Activated CD4-positive, alpha-beta T cell treated with anti-CD3 and anti-CD28 coated beads, Interleukin-2, Interleukin-4, amounts not matched to agents 100 ng/mL and 50 ng/mL, durations not matched to agents 16 hours and 8 hours (primary cell): ENCODE measurements around the gene SDR42E2.
"Not testable (repeated sequence)": the region's sequence is repeated elsewhere in the genome, so short reads cannot be mapped to it uniquely, and the experiment has no call there.

Source experiments
- DNase-seq: peaks from one replicate; pipeline ENCODE4 v3.0.0-alpha.2; 2020; ENCODE audit warnings: low spot score

Gene SDR42E2

GRCh38 chr16:22161999-22162655 is at the start of gene SDR42E2:
SDR42E2 (plus strand) TSS chr16:22162506; CDS start chr16:22165583, 3,077 bp downstream.
- DNase-seq: no peak

GRCh38 chr16:22116095-22116700 is 46.1 kb upstream of the SDR42E2 start:
- DNase-seq: no peak

- no peak for DNase-seq
Measured at GRCh38 chr16:22117609-22118008, 44.7 kb upstream of the SDR42E2 start.

- DNase-seq: no peak
Measured at GRCh38 chr16:22120440-22120839, 41.9 kb upstream of the SDR42E2 start.

GRCh38 chr16:22122239-22122638 is 40.1 kb upstream of the SDR42E2 start:
- DNase-seq: no peak

- DNase-seq: no peak
Measured at GRCh38 chr16:22123146-22123545, 39.2 kb upstream of the SDR42E2 start.

GRCh38 chr16:22123759-22124490 is 38.4 kb upstream of the SDR42E2 start:
- DNase-seq: no peak

- no peak for DNase-seq
Measured at GRCh38 chr16:22124583-22125284, 37.6 kb upstream of the SDR42E2 start.

GRCh38 chr16:22126037-22126558 is 36.2 kb upstream of the SDR42E2 start:
- no peak for DNase-seq

GRCh38 chr16:22128537-22128936 is 33.8 kb upstream of the SDR42E2 start:
- not testable (repeated sequence) for DNase-seq

- DNase-seq: no peak
Measured at GRCh38 chr16:22130528-22130927, 31.8 kb upstream of the SDR42E2 start.

- DNase-seq: no peak
Measured at GRCh38 chr16:22132801-22133200, 29.5 kb upstream of the SDR42E2 start.

GRCh38 chr16:22138482-22138881 is 23.8 kb upstream of the SDR42E2 start:
- no peak for DNase-seq

GRCh38 chr16:22139008-22139407 is 23.3 kb upstream of the SDR42E2 start:
- no peak for DNase-seq

- no peak for DNase-seq
Measured at GRCh38 chr16:22139732-22140131, 22.6 kb upstream of the SDR42E2 start.

GRCh38 chr16:22141767-22142166 is 20.5 kb upstream of the SDR42E2 start:
- DNase-seq: no peak

GRCh38 chr16:22144520-22144919 is 17.8 kb upstream of the SDR42E2 start:
- DNase-seq: no peak

GRCh38 chr16:22147853-22148252 is 14.5 kb upstream of the SDR42E2 start:
- no peak for DNase-seq

- no peak for DNase-seq
Measured at GRCh38 chr16:22151246-22151998, 10.9 kb upstream of the SDR42E2 start.

GRCh38 chr16:22152316-22152715 is 10.0 kb upstream of the SDR42E2 start:
- DNase-seq: no peak

- not testable (repeated sequence) for DNase-seq
Measured at GRCh38 chr16:22153078-22153477, 9.2 kb upstream of the SDR42E2 start.

GRCh38 chr16:22161401-22161800 is 905 bp upstream of the SDR42E2 start:
- DNase-seq: no peak
